Measurements from ENCODE around the gene NCAPD3.

DNA sequence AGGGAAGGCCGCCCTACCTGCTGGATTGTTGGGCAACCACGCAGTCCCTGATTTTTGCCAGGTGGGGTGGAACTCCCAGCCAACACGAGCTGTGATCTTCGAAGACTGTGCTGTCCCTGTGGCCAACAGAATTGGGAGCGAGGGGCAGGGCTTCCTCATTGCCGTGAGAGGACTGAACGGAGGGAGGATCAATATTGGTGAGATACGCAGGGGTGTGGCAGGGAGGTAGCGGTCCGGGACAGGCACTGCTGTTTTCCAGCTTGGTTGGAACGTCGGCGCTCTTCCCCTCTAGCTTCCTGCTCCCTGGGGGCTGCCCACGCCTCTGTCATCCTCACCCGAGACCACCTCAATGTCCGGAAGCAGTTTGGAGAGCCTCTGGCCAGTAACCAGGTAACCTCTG is 37.2 kb upstream of the NCAPD3 start:
- TF ChIP-seq, protein P1, sequence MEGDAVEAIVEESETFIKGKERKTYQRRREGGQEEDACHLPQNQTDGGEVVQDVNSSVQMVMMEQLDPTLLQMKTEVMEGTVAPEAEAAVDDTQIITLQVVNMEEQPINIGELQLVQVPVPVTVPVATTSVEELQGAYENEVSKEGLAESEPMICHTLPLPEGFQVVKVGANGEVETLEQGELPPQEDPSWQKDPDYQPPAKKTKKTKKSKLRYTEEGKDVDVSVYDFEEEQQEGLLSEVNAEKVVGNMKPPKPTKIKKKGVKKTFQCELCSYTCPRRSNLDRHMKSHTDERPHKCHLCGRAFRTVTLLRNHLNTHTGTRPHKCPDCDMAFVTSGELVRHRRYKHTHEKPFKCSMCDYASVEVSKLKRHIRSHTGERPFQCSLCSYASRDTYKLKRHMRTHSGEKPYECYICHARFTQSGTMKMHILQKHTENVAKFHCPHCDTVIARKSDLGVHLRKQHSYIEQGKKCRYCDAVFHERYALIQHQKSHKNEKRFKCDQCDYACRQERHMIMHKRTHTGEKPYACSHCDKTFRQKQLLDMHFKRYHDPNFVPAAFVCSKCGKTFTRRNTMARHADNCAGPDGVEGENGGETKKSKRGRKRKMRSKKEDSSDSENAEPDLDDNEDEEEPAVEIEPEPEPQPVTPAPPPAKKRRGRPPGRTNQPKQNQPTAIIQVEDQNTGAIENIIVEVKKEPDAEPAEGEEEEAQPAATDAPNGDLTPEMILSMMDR (IDR thresholded peaks at IDR 0.05; ENCODE audit: low read depth, low read length), result no peak
- no peak for TF ChIP-seq POLR2A (IDR thresholded peaks at IDR 0.05; ENCODE audit: extremely low read depth, insufficient read length)
- TF ChIP-seq, protein P2, sequence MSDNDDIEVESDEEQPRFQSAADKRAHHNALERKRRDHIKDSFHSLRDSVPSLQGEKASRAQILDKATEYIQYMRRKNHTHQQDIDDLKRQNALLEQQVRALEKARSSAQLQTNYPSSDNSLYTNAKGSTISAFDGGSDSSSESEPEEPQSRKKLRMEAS (IDR thresholded peaks at IDR 0.05; ENCODE audit: low read depth, low read length), result no peak
- TF ChIP-seq MYC (IDR thresholded peaks at IDR 0.05; ENCODE audit: low read depth, low read length), result no peak
